ENCODE measurements around the gene BTBD16.
A peak's percentile ranks its signal among the peaks of the same experiment; 100 is the strongest.

The BTBD16 gene

GRCh38 chr10:122342293-122343134 lies 71.4 kb downstream of the BTBD16 start:
- FAIRE-seq (no peak), DNase-seq (ENCODE audit: insufficient read length, low spot score) (no peak)
- TF ChIP-seq, protein P1, sequence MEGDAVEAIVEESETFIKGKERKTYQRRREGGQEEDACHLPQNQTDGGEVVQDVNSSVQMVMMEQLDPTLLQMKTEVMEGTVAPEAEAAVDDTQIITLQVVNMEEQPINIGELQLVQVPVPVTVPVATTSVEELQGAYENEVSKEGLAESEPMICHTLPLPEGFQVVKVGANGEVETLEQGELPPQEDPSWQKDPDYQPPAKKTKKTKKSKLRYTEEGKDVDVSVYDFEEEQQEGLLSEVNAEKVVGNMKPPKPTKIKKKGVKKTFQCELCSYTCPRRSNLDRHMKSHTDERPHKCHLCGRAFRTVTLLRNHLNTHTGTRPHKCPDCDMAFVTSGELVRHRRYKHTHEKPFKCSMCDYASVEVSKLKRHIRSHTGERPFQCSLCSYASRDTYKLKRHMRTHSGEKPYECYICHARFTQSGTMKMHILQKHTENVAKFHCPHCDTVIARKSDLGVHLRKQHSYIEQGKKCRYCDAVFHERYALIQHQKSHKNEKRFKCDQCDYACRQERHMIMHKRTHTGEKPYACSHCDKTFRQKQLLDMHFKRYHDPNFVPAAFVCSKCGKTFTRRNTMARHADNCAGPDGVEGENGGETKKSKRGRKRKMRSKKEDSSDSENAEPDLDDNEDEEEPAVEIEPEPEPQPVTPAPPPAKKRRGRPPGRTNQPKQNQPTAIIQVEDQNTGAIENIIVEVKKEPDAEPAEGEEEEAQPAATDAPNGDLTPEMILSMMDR (IDR thresholded peaks at IDR 0.05; ENCODE audit: insufficient read depth, missing control alignments): peak; percentile 72

DNA sequence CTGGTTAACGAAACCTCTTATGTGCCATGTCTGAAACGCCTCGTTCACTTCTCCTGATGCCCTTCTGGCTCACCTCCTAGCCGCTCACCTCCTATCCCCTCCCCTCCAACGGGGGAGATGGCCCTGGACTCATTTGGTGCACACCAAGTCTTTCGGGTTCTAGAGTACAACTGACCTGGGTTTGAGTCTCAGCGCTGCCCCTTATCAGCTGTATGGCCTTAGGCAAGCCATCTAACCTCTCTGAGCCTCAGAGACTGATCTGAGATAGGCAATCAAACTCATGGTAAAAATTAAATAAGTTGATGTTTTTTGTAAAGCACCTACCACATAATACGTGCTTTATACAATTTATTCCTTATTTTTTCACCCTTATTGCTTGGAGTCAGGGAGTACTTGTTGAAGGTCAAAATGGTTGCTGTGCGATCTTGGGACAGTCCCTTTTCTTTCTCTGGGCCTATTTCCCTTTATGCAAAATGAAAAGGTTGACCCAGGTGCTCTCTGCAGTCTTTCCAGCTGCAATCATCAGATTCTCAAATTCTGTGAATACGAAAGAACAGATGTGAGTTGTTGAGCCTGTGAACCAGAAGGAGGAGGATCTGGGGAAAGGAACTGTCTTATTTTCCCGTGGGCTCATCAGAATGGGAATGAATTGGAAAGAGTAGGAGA lies 72.2 kb downstream of the BTBD16 start:
- no peak for DNase-seq (ENCODE audit: insufficient read length, low spot score)
- no peak for FAIRE-seq
- TF ChIP-seq, protein P1 (IDR thresholded peaks at IDR 0.05; ENCODE audit: insufficient read depth, missing control alignments): no peak

- TF ChIP-seq, protein P1 (IDR thresholded peaks at IDR 0.05; ENCODE audit: insufficient read depth, missing control alignments): no peak
- FAIRE-seq: no peak
- no peak for DNase-seq (ENCODE audit: insufficient read length, low spot score)
These were observed 72.8 kb downstream of the BTBD16 start for GRCh38 chr10:122343936-122344335.

GRCh38 chr10:122344741-122345258 lies 73.7 kb downstream of the BTBD16 start:
- no peak for FAIRE-seq
- no peak for DNase-seq (ENCODE audit: insufficient read length, low spot score)
- TF ChIP-seq, protein P1 (IDR thresholded peaks at IDR 0.05; ENCODE audit: insufficient read depth, missing control alignments): no peak

DNA sequence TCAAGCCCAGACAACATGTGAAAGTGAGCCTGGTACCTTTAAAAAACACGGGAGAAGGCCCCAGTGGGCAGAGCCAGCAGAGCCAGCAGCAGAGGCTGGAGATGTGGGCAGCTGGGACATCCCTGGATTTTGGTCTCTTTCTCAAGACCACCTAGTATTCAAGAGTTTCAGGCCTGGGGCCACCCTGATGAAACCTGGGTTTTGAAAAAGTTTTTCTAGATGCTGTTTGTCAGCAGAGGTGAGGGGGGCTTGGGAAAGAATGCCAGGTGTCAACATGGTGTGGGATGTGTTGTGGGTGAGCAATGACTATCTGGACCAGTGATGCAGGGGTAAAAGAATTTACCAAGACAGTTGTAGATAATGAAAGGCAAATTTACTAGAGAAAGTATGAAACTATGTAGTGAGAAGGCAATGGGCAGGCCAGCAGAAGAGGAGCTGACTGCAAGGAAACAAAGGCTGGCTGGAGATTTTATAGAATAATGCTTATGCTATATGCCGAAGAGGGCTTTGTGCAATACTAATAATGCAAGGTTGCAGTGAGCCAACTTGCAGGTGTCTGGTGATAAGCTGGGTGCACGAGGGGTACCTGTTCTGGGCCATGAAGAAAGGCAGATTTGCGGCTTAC lies 75.3 kb downstream of the BTBD16 start:
- no peak for FAIRE-seq
- TF ChIP-seq, protein P1 (IDR thresholded peaks at IDR 0.05; ENCODE audit: insufficient read depth, missing control alignments): no peak
- DNase-seq (ENCODE audit: insufficient read length, low spot score): no peak

DNA sequence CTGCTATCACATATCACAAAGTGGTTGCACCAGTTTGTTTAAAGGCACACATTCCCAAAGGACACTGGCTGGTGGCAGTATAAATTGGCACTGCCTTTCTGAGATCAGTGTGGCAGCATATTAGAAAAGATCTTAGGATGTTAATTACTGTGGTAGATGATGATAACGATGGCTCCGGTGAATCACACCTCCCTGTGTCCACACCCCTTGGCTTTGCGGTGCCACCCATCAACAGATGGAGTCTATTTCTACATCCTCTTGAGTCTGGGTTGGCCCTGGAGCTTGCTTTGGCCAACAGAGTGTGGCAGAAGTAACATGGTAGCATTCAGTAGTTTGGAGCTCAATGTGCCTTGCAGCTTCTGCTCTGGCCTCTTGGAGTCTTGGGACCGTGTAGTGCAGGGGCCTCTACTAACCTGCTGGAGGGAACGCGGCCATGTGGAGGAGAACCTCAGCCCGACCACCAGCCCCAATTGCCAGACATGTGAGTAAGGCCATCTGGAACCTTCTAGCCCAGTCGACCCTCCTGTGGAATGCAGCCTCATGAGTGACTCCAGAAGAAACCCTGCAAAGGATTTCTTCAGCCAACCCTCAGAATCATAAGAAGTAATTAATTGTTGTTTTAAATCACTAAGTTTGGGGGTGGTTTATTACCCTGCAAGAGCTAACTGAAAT lies 76.2 kb downstream of the BTBD16 start:
- TF ChIP-seq, protein P1 (IDR thresholded peaks at IDR 0.05; ENCODE audit: insufficient read depth, missing control alignments): no peak
- FAIRE-seq: no peak
- no peak for DNase-seq (ENCODE audit: insufficient read length, low spot score)

All from D721Med (cell line).